Breast epithelium (tissue), 3 donors: ENCODE data around the gene MAPK8IP2.

Source experiments
- POLR2A ChIP-seq: fragments of 450-650 bp; IDR thresholded peaks from one replicate; pipeline ENCODE4 v1.6.1; 2016; ENCODE audit warnings: antibody characterized with exemption, mild to moderate bottlenecking, moderate library complexity
- POLR2AphosphoS5 ChIP-seq, 3 donors: sonication (generic); formaldehyde crosslinking; IDR thresholded peaks; one replicate each; pipeline ENCODE4 v1.6.1; 2017; ENCODE audit warnings: antibody characterized with exemption in 3 of 3

- TF ChIP-seq POLR2AphosphoS5 (IDR thresholded peaks at IDR 0.05) (no peak), POLR2A (no peak)
These were observed 24.6 kb downstream of the MAPK8IP2 start for GRCh38 chr22:50625131-50625567.
